ENCODE measurements around the gene DCBLD2.

DNA sequence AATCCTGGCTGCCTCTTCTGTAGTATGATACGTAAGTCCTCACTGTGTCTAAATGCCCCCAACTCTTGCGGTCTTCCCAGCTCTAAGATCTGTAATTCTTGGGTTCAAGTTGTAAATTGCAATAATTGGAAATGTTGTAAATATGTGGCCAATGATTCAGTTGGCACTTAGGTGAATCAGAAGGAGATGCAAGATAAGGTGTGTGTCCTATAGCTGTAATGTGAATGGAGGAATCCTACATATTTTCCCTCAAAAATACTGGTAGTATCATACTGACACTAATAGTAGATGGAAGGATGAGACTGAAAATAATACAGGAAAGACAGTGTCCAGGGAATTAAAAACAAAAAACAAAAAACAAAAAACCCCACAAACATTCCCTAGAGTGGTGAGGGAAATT lies 141.9 kb downstream of the DCBLD2 start:
- TF ChIP-seq POLR2A (IDR thresholded peaks at IDR 0.05) (no peak), POLR2AphosphoS5 (IDR thresholded peaks at IDR 0.05) (no peak), EP300 (IDR thresholded peaks at IDR 0.05) (no peak)
- TF ChIP-seq, protein P1, sequence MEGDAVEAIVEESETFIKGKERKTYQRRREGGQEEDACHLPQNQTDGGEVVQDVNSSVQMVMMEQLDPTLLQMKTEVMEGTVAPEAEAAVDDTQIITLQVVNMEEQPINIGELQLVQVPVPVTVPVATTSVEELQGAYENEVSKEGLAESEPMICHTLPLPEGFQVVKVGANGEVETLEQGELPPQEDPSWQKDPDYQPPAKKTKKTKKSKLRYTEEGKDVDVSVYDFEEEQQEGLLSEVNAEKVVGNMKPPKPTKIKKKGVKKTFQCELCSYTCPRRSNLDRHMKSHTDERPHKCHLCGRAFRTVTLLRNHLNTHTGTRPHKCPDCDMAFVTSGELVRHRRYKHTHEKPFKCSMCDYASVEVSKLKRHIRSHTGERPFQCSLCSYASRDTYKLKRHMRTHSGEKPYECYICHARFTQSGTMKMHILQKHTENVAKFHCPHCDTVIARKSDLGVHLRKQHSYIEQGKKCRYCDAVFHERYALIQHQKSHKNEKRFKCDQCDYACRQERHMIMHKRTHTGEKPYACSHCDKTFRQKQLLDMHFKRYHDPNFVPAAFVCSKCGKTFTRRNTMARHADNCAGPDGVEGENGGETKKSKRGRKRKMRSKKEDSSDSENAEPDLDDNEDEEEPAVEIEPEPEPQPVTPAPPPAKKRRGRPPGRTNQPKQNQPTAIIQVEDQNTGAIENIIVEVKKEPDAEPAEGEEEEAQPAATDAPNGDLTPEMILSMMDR (IDR thresholded peaks at IDR 0.05): no peak

Data from upper lobe of left lung (tissue), 4 donors.